ENCODE data around the gene RPS27. TPM values are rescaled to one million over a fixed set of nuclear protein-coding genes. Genes with fewer than 3 reads are reported as not detected.

RPS27 gene
- total RNA-seq, 2 experiments from 2014 or later: 1,867 to 2,094 TPM

DNA sequence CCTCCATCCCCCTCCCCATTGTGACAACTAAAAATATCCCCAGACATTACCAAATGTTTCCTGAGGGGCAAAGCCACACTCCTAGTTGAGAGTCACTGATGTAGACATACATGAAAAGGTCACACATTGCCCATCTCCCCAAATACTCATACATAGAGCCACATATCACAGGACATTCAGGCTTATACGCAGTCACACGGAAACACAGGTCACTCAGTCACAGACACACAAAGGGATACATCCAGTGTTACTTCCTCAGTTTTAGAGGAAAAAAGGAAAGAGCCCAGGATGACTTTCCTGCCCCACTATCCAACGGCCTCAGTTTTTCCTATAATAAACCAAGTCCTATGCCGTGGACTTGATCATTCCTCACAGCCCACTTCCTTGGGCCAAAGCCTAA lies 29.1 kb upstream of the RPS27 start:
- peaks cover 49% of the 10 kb centered on the region for H3K4me1 Mint-ChIP-seq
- peak overlapping the region; percentile 81 for H3K4me3 Mint-ChIP-seq
- H3K27ac Mint-ChIP-seq: peak overlapping the region; percentile 94
- ChIA-PET POLR2A (interaction anchor here (2.1 kb wide), 1 partner anchor 17 kb away, joined by 6 read pairs; no protein-coding TSS in a partner anchor), CTCF (interaction anchor here (0.7 kb wide), 1 partner anchor 23 kb away, joined by 3 read pairs; no protein-coding TSS in a partner anchor)
- DNase-seq (no peak), ATAC-seq (no peak)
- H3K27me3 Mint-ChIP-seq: no peaks in the 10 kb centered on the region
- intact Hi-C loops (cut with DNase I, micrococcal nuclease): loop anchor here (5.0 to 10.0 kb wide), 3 partner anchors 387 to 427 kb away; partner anchors contain the start of genes S100A6 (in 2 of the 2) and S100A2 (in 1 of the 2)
- no peaks in the 10 kb centered on the region for H3K9me3 Mint-ChIP-seq (ENCODE audit: low read depth)
- peaks cover 17% of the 10 kb centered on the region for H3K36me3 Mint-ChIP-seq (ENCODE audit: low read depth)

GRCh38 chr1:153962088-153963029 lies 28.2 kb upstream of the RPS27 start:
- intact Hi-C loops (cut with DNase I, micrococcal nuclease): loop anchor here (1.0 to 10.0 kb wide), 7 partner anchors 15 to 428 kb away; partner anchors contain the start of genes S100A6 (in 2 of the 2), DENND4B (in 1 of the 2), JTB (in 1 of the 2) and S100A2 (in 1 of the 2)
- peak overlapping the region; percentile 94 for H3K27ac Mint-ChIP-seq
- no peak for ATAC-seq
- ChIA-PET CTCF (interaction anchor here (0.7 to 3.2 kb wide), 8 partner anchors 13 to 1104 kb away, joined by 3 to 26 read pairs (median 6); partner anchors contain the start of genes DENND4B, JTB and RAB13), POLR2A (interaction anchor here (1.1 to 2.5 kb wide), 8 partner anchors 9 to 40 kb away, joined by 4 to 17 read pairs (median 6); partner anchors contain the start of genes DENND4B, GATAD2B, JTB and RPS27)
- H3K4me1 Mint-ChIP-seq: peaks cover 42% of the 10 kb centered on the region
- H3K36me3 Mint-ChIP-seq (ENCODE audit: low read depth): peaks cover 21% of the 10 kb centered on the region
- DNase-seq: peak; percentile 51
- no peaks in the 10 kb centered on the region for H3K9me3 Mint-ChIP-seq (ENCODE audit: low read depth)
- H3K4me3 Mint-ChIP-seq: peak overlapping the region; percentile 81
- H3K27me3 Mint-ChIP-seq: no peaks in the 10 kb centered on the region

DNA sequence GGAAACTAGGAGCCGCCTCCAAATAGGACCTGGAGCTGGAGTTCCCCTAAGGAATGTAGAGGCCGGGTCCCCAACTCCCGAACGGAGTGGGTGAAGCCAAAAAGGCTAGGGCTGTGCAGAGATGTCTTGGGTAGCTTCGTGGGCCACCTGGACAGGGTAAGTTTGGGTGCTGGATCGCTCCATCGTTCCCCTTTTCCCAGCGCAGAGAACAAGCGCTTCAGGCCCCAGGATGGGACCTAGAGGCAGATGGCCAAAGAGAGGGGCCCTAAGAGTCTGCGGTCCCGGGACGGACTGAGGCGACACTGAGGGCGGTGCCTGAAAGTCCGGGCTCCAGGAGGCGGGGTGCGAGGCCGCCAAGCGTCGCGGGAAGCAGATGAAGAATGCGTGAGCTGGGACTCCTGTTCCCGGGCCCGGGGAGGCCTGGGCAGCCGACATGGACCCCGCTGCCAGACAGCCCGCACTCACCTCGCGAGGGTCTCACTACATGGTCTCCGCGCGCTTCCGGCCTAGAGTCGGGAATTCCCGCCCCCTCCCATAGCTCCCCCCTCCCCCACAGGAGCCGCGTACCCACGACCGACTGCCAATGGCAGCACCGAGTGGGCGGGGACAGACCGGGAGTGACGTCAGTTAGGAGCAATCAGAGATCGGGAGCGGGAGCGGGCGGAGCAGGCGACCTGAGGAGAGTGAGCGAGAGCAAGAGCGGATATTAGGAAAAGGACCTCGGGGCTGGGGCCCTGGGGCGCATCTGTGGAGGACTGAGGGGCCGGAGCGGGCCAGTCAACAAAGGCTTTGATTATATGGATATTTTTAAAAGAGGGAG lies 27.3 kb upstream of the RPS27 start, which contains the start of gene SLC39A1:
Gene SLC39A1, minus strand, starts transcription at position 508 of the 820 bp plus-strand sequence. CDS start 822 bp downstream, outside the sequence.
- H3K36me3 Mint-ChIP-seq (ENCODE audit: low read depth): peaks cover 21% of the 10 kb centered on the region
- POLR2A ChIA-PET: interaction anchor here (0.5 to 2.5 kb wide), 10 partner anchors 10 to 59 kb away, joined by 4 to 17 read pairs (median 6); partner anchors contain the start of genes DENND4B, GATAD2B, JTB and RPS27
- peaks cover 48% of the 10 kb centered on the region for H3K4me1 Mint-ChIP-seq
- H3K27ac Mint-ChIP-seq: peak within 1 kb of the TSS; percentile 94
- intact Hi-C loops (cut with DNase I, micrococcal nuclease): loop anchor here (1.0 to 10.0 kb wide), 7 partner anchors 14 to 428 kb away; partner anchors contain the start of genes S100A6 (in 2 of the 2), DENND4B (in 1 of the 2), JTB (in 1 of the 2) and S100A2 (in 1 of the 2)
- no peaks in the 10 kb centered on the region for H3K27me3 Mint-ChIP-seq
- peak; percentile 52 for ATAC-seq
- peak within 1 kb of the TSS; percentile 81 for H3K4me3 Mint-ChIP-seq
- CTCF ChIA-PET: interaction anchor here (0.7 to 3.2 kb wide), 6 partner anchors 12 to 446 kb away, joined by 3 to 26 read pairs (median 6); partner anchors contain the start of genes JTB and RAB13
- peak; percentile 97 for DNase-seq
- H3K9me3 Mint-ChIP-seq (ENCODE audit: low read depth): no peaks in the 10 kb centered on the region

GRCh38 chr1:153963850-153964331 lies 26.7 kb upstream of the RPS27 start:
- CTCF ChIA-PET: interaction anchor here (1.4 to 3.2 kb wide), 3 partner anchors 12 to 23 kb away, joined by 6 to 26 read pairs (median 12); partner anchors contain the start of genes JTB and RAB13
- H3K9me3 Mint-ChIP-seq (ENCODE audit: low read depth): no peaks in the 10 kb centered on the region
- POLR2A ChIA-PET: interaction anchor here (0.5 to 2.5 kb wide), 9 partner anchors 9 to 59 kb away, joined by 4 to 17 read pairs (median 6); partner anchors contain the start of genes DENND4B, GATAD2B, JTB and RPS27
- H3K27me3 Mint-ChIP-seq: no peaks in the 10 kb centered on the region
- H3K4me1 Mint-ChIP-seq: peaks cover 48% of the 10 kb centered on the region
- no peak for ATAC-seq
- intact Hi-C loops (cut with DNase I, micrococcal nuclease): loop anchor here (1.0 to 10.0 kb wide), 7 partner anchors 13 to 429 kb away; partner anchors contain the start of genes S100A6 (in 2 of the 2), DENND4B (in 1 of the 2), JTB (in 1 of the 2) and S100A2 (in 1 of the 2)
- peak overlapping the region; percentile 81 for H3K4me3 Mint-ChIP-seq
- H3K27ac Mint-ChIP-seq: peak overlapping the region; percentile 94
- no peak for DNase-seq
- H3K36me3 Mint-ChIP-seq (ENCODE audit: low read depth): peaks cover 21% of the 10 kb centered on the region

DNA sequence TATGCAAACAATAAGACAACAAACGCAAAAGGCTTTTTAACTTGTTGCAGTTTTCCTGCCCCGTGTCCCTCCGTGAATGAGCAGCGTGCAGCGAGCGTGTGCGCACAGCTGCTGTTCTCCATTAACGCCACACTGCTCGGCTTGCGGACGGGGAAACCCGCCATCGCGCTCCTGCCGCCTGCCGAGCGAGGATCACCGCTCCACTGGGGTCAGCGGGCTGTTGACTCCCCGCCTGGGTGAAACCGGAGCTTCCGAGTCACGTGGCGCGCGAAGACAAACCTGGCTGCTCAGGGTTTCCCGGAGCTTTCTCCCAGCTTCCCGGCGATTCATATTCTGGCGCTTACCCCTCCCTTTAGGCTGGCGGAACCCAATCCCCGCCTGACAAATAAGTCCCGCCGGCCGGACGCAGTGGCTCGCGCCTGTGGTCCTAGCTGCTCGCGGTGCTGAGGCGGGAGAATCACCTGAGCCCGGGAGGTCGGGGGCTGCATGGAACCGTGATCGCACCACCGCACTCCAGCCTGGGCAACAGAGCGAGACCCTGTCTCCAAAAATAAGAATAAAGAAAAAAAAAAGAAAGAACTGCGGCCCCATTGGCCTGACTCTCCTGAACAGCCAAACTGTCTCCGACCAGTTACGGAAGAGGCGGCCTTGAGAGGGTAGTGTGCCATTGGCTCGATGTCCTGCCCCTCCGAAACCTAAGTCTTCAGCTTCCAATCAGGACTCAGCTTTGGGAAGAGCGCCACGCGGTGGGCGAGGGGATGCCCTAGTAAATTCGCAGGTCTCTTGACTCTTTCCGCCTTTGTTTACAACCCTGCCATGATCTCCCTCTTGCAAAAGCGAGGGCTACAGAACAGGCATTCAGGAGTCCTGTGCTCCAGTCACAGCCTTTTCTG lies 23.2 kb upstream of the RPS27 start, which contains the start of gene CREB3L4:
Gene CREB3L4, plus strand, starts transcription at position 796 of the 893 bp plus-strand sequence. CDS start 624 bp downstream, outside the sequence.
- ChIA-PET CTCF (interaction anchor here (0.6 to 4.0 kb wide), 8 partner anchors 10 to 384 kb away, joined by 3 to 36 read pairs (median 5); partner anchors contain the start of genes DENND4B, JTB and RAB13), POLR2A (interaction anchor here (0.7 to 3.3 kb wide), 9 partner anchors 9 to 474 kb away, joined by 3 to 49 read pairs (median 5); partner anchors contain the start of genes CHTOP, CRTC2, DENND4B and INTS3)
- Mint-ChIP-seq H3K4me1 (peaks cover 38% of the 10 kb centered on the region), H3K27ac (peak within 1 kb of the TSS; percentile 96), H3K9me3 (ENCODE audit: low read depth) (no peaks in the 10 kb centered on the region), H3K4me3 (peak within 1 kb of the TSS; percentile 96), H3K27me3 (no peaks in the 10 kb centered on the region), H3K36me3 (ENCODE audit: low read depth) (peaks cover 12% of the 10 kb centered on the region)
- peak; percentile 87 for ATAC-seq
- peak; percentile 91 for DNase-seq
- intact Hi-C loops (cut with DNase I, micrococcal nuclease): loop anchor here (1.0 to 10.0 kb wide), 8 partner anchors 9 to 433 kb away; partner anchors contain the start of genes JTB (in 2 of the 2), RAB13 (in 2 of the 2), S100A6 (in 2 of the 2) and CRTC2 (in 1 of the 2)

DNA sequence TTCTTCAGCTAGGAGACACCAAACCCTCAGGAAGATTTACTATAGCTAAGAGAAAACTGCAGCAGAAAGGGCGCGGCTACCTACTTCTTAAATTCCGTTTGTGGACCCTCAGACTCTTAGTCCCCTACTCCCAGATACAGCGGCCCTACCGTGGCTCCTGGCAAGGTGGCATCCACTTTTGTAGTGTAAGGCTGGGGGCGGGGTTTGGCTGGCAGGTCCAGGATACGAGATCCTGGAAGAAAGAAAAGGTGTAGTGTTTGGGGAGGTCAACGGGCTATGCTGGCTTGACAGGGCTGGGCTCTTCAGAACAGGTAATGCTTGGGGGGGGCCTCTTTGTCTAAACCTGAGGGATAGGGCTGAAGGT lies 22.6 kb upstream of the RPS27 start:
- Mint-ChIP-seq H3K36me3 (ENCODE audit: low read depth) (peaks cover 16% of the 10 kb centered on the region), H3K4me3 (peak overlapping the region; percentile 96), H3K4me1 (peaks cover 39% of the 10 kb centered on the region), H3K27me3 (no peaks in the 10 kb centered on the region), H3K27ac (peak overlapping the region; percentile 96), H3K9me3 (ENCODE audit: low read depth) (no peaks in the 10 kb centered on the region)
- DNase-seq: peak; percentile 43
- POLR2A ChIA-PET: interaction anchor here (0.7 to 3.3 kb wide), 7 partner anchors 9 to 240 kb away, joined by 3 to 49 read pairs (median 8); partner anchors contain the start of genes CRTC2, DENND4B, INTS3 and JTB
- ATAC-seq: no peak
- CTCF ChIA-PET: interaction anchor here (0.6 to 4.0 kb wide), 7 partner anchors 9 to 383 kb away, joined by 3 to 36 read pairs (median 4); partner anchors contain the start of genes DENND4B, JTB and RAB13
- intact Hi-C loops (cut with DNase I, micrococcal nuclease): loop anchor here (1.0 to 10.0 kb wide), 8 partner anchors 9 to 433 kb away; partner anchors contain the start of genes JTB (in 2 of the 2), RAB13 (in 2 of the 2), S100A6 (in 2 of the 2) and CRTC2 (in 1 of the 2)

DNA sequence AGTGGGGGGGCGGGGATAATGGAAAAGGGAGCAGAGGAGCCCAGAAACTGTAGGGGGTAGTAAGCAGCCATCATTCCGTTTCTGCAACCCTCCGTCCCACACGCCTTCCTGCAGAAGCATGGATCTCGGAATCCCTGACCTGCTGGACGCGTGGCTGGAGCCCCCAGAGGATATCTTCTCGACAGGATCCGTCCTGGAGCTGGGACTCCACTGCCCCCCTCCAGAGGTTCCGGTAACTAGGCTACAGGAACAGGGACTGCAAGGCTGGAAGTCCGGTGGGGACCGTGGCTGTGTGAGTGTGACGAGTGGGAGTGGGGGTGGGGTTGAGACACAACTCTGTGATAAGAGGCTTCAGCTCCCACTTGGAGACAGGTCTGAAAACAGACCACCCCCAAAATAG lies 22.2 kb upstream of the RPS27 start:
- no peak for DNase-seq
- peaks cover 18% of the 10 kb centered on the region for H3K36me3 Mint-ChIP-seq (ENCODE audit: low read depth)
- peaks cover 39% of the 10 kb centered on the region for H3K4me1 Mint-ChIP-seq
- H3K4me3 Mint-ChIP-seq: peak overlapping the region; percentile 96
- ATAC-seq: no peak
- no peaks in the 10 kb centered on the region for H3K27me3 Mint-ChIP-seq
- POLR2A ChIA-PET: interaction anchor here (3.3 kb wide), 1 partner anchor 9 kb away, joined by 49 read pairs; the partner anchor contains the start of gene JTB
- intact Hi-C loops (cut with DNase I, micrococcal nuclease): loop anchor here (10.0 kb wide), 2 partner anchors 394 to 434 kb away; partner anchors contain the start of gene S100A6 (in 2 of the 2)
- CTCF ChIA-PET: interaction anchor here (0.6 to 4.0 kb wide), 6 partner anchors 9 to 383 kb away, joined by 3 to 36 read pairs (median 16); partner anchors contain the start of genes DENND4B, JTB and RAB13
- H3K27ac Mint-ChIP-seq: no peak overlapping the region
- H3K9me3 Mint-ChIP-seq (ENCODE audit: low read depth): no peaks in the 10 kb centered on the region

GRCh38 chr1:153968972-153969371 lies 21.6 kb upstream of the RPS27 start:
- intact Hi-C loops (cut with DNase I, micrococcal nuclease): loop anchor here (10.0 kb wide), 2 partner anchors 394 to 434 kb away; partner anchors contain the start of gene S100A6 (in 2 of the 2)
- CTCF ChIA-PET: interaction anchor here (0.9 kb wide), 1 partner anchor 10 kb away, joined by 3 read pairs; no protein-coding TSS in a partner anchor
- no peak for DNase-seq

More at GRCh38 chr1:153968972-153969371, 21.6 kb upstream of the RPS27 start:
- Mint-ChIP-seq H3K27ac (no peak overlapping the region), H3K4me3 (no peak overlapping the region), H3K36me3 (ENCODE audit: low read depth) (peaks cover 15% of the 10 kb centered on the region), H3K9me3 (ENCODE audit: low read depth) (no peaks in the 10 kb centered on the region), H3K27me3 (no peaks in the 10 kb centered on the region), H3K4me1 (peaks cover 38% of the 10 kb centered on the region)
- ATAC-seq: no peak
- POLR2A ChIA-PET: interaction anchor here (0.6 kb wide), 1 partner anchor 9 kb away, joined by 3 read pairs; the partner anchor contains the start of gene JTB
